GM19099 (cell line): ENCODE results near the gene ZBTB16.

ENCODE experiments used
- POLR2A ChIP-seq: IDR thresholded peaks from 3 replicates; pipeline ENCODE4 v1.6.1; 2011; ENCODE audit warnings: low read depth; ENCODE audit not compliant: insufficient read length; ENCODE audit errors: extremely low read depth

The ZBTB16 gene

DNA sequence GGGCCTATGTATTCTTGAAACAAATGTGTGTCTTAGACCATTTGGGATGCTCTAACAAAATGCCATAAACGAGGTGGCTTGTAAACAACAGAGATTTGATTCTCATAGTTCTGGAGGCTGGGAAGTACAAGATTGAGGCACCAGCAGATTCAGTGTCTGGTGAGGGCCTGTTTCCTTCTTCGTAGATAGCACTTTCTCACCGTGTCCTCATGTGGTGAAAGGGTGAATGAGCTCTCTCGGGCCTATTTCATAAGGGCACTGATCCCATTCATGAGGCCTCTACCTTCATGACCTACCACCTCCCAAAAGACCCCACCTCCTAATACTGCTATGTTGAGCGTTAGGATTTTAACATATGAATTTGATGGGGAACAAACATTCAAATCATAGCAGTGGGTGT is 230.3 kb downstream of the ZBTB16 start:
- no peak for TF ChIP-seq POLR2A

GRCh38 chr11:114290503-114291235 is 231.2 kb downstream of the ZBTB16 start:
- no peak for TF ChIP-seq POLR2A

- TF ChIP-seq POLR2A, result no peak
Measured at GRCh38 chr11:114291381-114291780, 231.9 kb downstream of the ZBTB16 start.

DNA sequence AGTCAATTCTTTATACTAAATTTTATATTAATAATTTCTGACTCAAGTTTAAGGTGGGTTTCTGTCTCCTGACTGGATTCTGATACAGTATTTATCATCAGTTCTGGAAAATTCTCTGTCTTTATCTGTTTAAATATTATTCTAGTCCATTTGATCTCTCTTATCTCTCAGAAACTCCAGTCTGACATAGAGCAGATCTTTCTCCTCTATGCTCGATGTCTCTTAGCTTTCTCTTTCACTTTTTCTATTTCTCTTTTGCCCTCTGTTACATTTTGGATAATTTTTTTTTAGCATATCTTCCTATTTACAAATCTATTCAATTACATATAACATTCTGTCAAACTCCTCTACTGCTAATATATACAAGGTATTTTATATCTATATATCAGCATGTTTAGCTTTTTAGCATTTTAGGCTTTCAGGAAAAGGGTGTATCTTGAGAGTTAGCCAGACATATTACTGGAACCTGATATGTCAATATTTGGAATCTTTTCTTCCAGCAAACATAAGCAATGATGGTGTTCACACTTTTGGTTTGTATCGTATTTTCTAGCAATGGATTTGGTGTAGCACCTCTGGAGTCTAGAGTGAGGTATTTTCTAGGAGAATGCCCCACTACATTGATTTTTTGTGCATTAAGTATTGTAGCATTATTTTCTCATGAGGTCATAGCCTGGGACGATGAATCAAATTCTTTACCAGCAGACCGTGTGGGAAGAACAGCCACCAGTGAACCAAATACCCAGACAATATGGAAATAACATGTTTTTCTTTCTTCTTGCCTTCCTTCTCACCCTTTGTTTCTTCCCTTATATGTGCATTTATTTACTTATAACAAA is 232.6 kb downstream of the ZBTB16 start:
- TF ChIP-seq POLR2A, result no peak

DNA sequence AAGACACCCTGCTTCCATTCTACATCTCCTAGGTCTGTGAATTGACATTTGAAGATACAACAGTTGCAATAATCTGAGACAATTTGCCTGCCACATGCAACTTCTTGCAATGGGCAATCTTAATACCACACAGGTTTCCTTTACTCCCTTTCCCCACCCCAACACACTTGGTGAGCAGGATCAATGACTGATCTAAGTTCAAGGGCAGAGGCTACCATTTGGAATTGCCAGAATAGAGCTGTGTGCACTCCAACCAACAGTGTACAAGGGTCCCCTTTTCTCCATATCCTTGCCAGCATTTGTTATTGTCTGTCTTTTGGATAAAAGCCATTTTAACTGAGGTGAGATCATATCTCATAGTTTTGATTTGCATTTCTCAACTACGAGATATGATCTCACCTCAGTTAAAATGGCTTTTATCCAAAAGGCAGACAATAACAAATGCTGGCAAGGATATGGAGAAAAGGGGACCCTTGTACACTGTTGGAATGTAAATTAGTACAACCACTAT is 233.7 kb downstream of the ZBTB16 start:
- TF ChIP-seq POLR2A, result no peak

DNA sequence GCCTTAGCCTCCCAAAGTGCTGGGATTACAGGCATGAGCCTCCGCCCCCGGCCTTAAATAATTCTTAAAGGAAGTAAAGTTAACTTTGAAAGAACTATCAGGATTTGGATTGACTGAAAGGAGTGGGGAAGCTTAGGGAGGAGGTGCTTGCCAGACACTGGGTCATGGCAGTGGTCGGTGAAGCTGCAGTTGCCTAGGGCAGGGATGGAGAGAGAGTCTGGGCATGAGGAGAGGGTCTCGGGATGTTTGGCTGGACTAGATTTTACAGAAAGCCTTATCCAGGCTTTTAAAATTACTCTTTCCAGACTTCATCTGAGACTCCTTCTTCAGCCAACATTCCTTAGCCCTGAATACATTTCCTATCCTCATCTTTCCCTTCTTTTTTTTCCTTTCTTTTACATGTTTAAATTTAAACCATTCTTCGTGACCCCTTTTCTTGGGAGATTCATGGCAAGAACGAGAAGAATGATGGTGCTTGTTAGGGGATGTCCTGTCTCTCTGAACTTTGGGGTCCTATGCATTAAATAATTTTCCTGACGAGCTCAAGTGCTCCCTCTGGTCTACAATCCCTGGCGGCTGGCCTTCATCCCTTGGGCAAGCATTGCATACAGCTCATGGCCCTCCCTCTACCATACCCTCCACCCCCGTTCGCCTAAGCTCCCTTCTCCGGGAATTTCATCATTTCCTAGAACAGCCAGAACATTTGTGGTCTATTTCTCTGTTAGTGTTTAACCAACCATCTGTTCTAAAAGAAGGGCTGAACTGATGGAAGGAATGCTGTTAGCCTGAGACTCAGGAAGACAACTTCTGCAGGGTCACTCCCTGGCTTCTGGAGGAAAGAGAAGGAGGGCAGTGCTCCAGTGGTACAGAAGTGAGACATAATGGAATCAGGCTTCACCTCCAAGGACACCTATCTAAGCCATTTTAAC is 236.4 kb downstream of the ZBTB16 start, which contains the start of gene NNMT:
TSS of gene NNMT (plus strand) at position 724 of the 929 bp plus-strand sequence. CDS start at position 882, 158 bp downstream.
- TF ChIP-seq POLR2A, result no peak

DNA sequence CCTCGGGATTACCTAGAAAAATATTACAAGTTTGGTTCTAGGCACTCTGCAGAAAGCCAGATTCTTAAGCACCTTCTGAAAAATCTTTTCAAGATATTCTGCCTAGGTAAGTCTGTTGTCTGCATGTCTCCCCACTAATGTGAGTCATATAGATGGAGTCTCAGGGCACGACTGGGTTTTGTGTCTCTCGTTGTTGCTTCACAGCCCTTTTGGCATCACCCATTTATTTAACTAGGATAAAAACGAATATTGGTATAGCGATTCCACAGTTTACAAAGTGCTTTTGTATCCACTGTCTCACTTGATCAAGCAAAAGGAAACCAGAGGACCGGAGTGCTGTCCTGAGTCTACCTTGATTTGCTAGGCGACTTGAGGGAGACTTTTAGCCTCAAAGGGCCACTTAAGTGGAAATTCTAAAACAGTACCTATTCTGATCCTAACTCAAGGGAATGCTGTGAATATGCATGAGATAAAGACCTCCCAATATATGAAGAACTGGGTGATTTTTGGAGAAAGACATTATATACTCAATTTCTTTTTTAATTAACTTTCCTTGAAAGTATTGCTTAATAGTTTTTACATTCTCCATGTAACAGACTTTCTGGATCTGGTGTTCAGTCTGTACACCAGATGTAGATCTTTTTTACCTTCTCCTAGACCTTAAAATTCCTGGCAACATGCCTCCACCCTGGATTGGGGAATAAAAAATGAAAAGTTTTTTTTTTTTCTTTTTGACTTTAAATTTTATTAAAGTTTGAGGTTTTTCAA is 237.3 kb downstream of the ZBTB16 start:
- no peak for TF ChIP-seq POLR2A

DNA sequence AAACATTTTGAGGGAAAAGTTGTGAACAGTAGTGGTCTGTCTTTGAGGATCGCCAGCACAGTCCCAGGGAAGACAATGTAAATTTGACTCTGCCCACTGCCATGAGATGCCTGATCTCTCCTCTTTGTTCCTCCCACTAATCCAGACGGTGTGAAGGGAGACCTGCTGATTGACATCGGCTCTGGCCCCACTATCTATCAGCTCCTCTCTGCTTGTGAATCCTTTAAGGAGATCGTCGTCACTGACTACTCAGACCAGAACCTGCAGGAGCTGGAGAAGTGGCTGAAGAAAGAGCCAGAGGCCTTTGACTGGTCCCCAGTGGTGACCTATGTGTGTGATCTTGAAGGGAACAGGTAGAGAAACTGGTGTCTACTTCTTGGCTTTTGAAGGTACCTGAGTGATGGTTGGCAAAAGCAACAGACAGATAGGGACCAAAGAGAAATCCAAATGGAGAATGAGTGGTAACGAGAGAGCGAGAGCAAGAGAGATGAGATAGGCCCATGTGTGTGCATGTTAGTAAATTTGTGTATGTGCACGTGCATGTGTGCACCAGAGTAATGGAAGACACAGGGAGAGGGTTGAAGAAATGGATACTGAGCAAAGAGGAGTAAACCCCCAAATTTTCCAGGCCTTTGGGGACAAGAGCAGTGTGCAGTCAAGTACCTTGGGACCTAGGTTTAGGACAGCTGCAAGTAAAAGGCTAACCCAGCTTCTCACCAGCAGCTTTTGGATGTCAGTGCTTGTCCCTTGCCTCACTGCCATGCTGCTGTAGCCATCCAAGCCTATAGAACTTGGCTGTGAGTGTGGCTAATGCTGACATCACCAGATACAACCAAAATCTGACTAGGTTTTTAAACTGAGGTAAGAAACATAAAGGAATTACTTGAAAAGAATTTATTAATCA is 238.5 kb downstream of the ZBTB16 start:
- no peak for TF ChIP-seq POLR2A

DNA sequence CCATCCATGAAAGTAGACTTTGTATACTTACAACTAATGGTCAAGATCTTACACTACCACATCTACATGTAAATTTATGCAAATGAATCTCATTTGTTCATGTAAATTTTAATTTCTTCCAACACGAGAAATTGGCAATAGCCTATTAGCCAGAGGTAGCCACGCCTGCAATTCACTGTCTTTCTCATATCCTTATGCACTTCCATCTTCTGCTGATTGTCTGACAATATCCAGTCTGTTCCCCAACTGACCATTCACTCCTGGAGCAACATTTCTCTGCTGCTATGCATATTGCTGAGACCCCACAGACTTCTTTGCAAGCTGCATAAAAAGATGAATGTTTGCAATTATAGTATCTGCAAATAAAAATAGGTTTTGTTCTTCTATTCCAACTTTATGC is 239.2 kb downstream of the ZBTB16 start:
- TF ChIP-seq POLR2A, result no peak
